ENCODE results near the gene F7. TPM values are rescaled to one million over a fixed set of nuclear protein-coding genes. Genes with fewer than 3 reads are reported as not detected.

F7 gene
- total and polyA plus RNA-seq, 2 donors (not counting 3 experiments of a cell fraction or from before 2014, with no cell fraction given), result not detected

- BruUV-seq (replicated peaks), result no TSS peak
- Histone ChIP-seq H3K9ac (replicated peaks; ENCODE audit: extremely low read depth, insufficient read depth, low read length) (no peak overlapping the region), H4K20me1 (replicated peaks; ENCODE audit: control insufficient read depth, extremely low read depth, insufficient read depth, low read length) (no peaks in the 10 kb centered on the region), H3K9me3 (replicated peaks; ENCODE audit: control insufficient read depth, insufficient read depth, low read length) (no peaks in the 10 kb centered on the region), H3K79me2 (ENCODE audit: control insufficient read depth, insufficient read depth, low read length) (no peaks in the 10 kb centered on the region), H3K9me1 (replicated peaks; ENCODE audit: control insufficient read depth, extremely low read depth, insufficient read depth, low read length) (no peaks in the 10 kb centered on the region), H3K4me2 (ENCODE audit: insufficient read depth, low read length) (no peak overlapping the region), H2AFZ (ENCODE audit: low read depth, low read length) (no peak overlapping the region), H3K36me3 (ENCODE audit: control insufficient read depth in 2 of 2, extremely low read depth in 1 of 2, insufficient read depth in 2 of 2, low read length in 2 of 2) (no peaks in the 10 kb centered on the region), H3K4me3 (replicated peaks in 1 of 3; ENCODE audit: insufficient read depth in 1 of 3, low read depth in 1 of 3, low read length in 3 of 3) (no peak overlapping the region), H3K27me3 (ENCODE audit: control insufficient read depth in 2 of 2, insufficient read depth in 2 of 2, low read length in 2 of 2) (peaks cover 10 to 15% of the 10 kb centered on the region in 2 experiments), H3K27ac (ENCODE audit: insufficient read depth, low read depth, low read length) (no peak overlapping the region), H3K4me1 (ENCODE audit: control insufficient read depth, extremely low read depth, insufficient read depth, low read length) (no peaks in the 10 kb centered on the region)
- POLR2A ChIA-PET, result no interaction called here
- FAIRE-seq (no peak), DNase-seq (ENCODE audit: low read depth, low spot score) (no peak)
- intact Hi-C loops (cut with micrococcal nuclease) (no loop called here), dilution Hi-C loops (cut with MboI; ENCODE audit: extremely low pct_ligation_motif_present, low sequenced_read_pairs) (no loop called here)
- CTCF ChIA-PET, result interaction anchor here (1.4 kb wide), 1 partner anchor 9 kb away, joined by 4 read pairs; no protein-coding TSS in a partner anchor
- TF ChIP-seq POLR2AphosphoS5 (IDR thresholded peaks at IDR 0.05; ENCODE audit: insufficient read depth, low read depth, low read length) (no peak), POLR2A (IDR thresholded peaks at IDR 0.05; ENCODE audit: low read depth, low read length) (no peak), GATA2 (IDR thresholded peaks at IDR 0.05; ENCODE audit: insufficient read depth, insufficient read length, low read depth, low read length) (no peak), EZH2 (IDR thresholded peaks at IDR 0.05; ENCODE audit: borderline replicate concordance, low read depth, low read length, severe bottlenecking) (no peak), FOS (IDR thresholded peaks at IDR 0.05; ENCODE audit: borderline replicate concordance, insufficient read depth, low read length) (no peak), JUN (IDR thresholded peaks at IDR 0.05; ENCODE audit: borderline replicate concordance, insufficient read depth, insufficient read length, low read depth) (no peak), MYC (IDR thresholded peaks at IDR 0.05; ENCODE audit: low read depth, low read length) (no peak)
- TF ChIP-seq, protein P1, sequence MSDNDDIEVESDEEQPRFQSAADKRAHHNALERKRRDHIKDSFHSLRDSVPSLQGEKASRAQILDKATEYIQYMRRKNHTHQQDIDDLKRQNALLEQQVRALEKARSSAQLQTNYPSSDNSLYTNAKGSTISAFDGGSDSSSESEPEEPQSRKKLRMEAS (IDR thresholded peaks at IDR 0.05; ENCODE audit: insufficient read depth, insufficient read length), result no peak
- TF ChIP-seq, protein P2, sequence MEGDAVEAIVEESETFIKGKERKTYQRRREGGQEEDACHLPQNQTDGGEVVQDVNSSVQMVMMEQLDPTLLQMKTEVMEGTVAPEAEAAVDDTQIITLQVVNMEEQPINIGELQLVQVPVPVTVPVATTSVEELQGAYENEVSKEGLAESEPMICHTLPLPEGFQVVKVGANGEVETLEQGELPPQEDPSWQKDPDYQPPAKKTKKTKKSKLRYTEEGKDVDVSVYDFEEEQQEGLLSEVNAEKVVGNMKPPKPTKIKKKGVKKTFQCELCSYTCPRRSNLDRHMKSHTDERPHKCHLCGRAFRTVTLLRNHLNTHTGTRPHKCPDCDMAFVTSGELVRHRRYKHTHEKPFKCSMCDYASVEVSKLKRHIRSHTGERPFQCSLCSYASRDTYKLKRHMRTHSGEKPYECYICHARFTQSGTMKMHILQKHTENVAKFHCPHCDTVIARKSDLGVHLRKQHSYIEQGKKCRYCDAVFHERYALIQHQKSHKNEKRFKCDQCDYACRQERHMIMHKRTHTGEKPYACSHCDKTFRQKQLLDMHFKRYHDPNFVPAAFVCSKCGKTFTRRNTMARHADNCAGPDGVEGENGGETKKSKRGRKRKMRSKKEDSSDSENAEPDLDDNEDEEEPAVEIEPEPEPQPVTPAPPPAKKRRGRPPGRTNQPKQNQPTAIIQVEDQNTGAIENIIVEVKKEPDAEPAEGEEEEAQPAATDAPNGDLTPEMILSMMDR (IDR thresholded peaks at IDR 0.05; ENCODE audit: extremely low read depth in 1 of 2, insufficient read depth in 1 of 2, low read depth in 1 of 2, low read length in 2 of 2), result no peak
These were observed 9.1 kb downstream of the F7 start for GRCh38 chr13:113114511-113115362.
